T-helper 1 cell treated with Interleukin-12 subunit alpha and Interleukin-12 subunit beta and Interleukin-4 antibody, amounts not matched to agents 30 ng/mL and 1 ng/mL, for 36 hours (primary cell): Measurements from ENCODE around the gene RFXANK. TPM values are rescaled to one million over a fixed set of nuclear protein-coding genes. Genes with fewer than 3 reads are reported as not detected.
"Not testable (repeated sequence)": the region's sequence is repeated elsewhere in the genome, so short reads cannot be mapped to it uniquely, and the experiment has no call there.

Source experiments
- intact Hi-C: fragments of 100-400 bp; cut with micrococcal nuclease; formaldehyde crosslinking; loops from one replicate; pipeline ENCODE4 v1.15.1; 2024
- total RNA-seq: library from RNA; stranded (reverse); gene quantifications from 2 replicates; pipeline ENCODE4 v1.2.3, GENCODE V29; 2022

The RFXANK gene
- total RNA-seq = 113 and 123 TPM in 2 replicates

- intact Hi-C loops = loop anchor here (1.0 to 10.0 kb wide), 19 partner anchors 11 to 670 kb away; partner anchors contain the start of genes ARMC6, ATP13A1, COPE and DDX49
These were observed at the start of gene RFXANK, which contains the start of gene BORCS8 for GRCh38 chr19:19192078-19192882. TSS of gene RFXANK (plus strand) at chr19:19192258. CDS start at chr19:19193947, 1,689 bp downstream. TSS of gene BORCS8 (minus strand) at chr19:19192152. CDS start at chr19:19192117, 35 bp downstream.

GRCh38 chr19:19142347-19142746, 49.7 kb upstream of the RFXANK start:
- intact Hi-C loops = no loop called here

- intact Hi-C loops = no loop called here
These were observed 46.8 kb upstream of the RFXANK start for GRCh38 chr19:19145281-19145680.

GRCh38 chr19:19145684-19146608, 46.1 kb upstream of the RFXANK start:
- intact Hi-C loops = loop anchor here (1.0 kb wide), 4 partner anchors 29 to 344 kb away; no protein-coding TSS in a partner anchor

GRCh38 chr19:19146865-19147264, 45.2 kb upstream of the RFXANK start:
- intact Hi-C loops = loop anchor here (1.0 kb wide), 4 partner anchors 28 to 343 kb away; no protein-coding TSS in a partner anchor

- intact Hi-C loops = no loop called here
These were observed 44.7 kb upstream of the RFXANK start for GRCh38 chr19:19147344-19147743.

GRCh38 chr19:19148504-19148903, 43.6 kb upstream of the RFXANK start:
- intact Hi-C loops = not testable (repeated sequence)

- intact Hi-C loops = no loop called here
These were observed 42.6 kb upstream of the RFXANK start for GRCh38 chr19:19149435-19149834.

GRCh38 chr19:19151418-19151817, 40.6 kb upstream of the RFXANK start:
- intact Hi-C loops = no loop called here

- intact Hi-C loops = no loop called here
These were observed 39.2 kb upstream of the RFXANK start for GRCh38 chr19:19152668-19153384.

GRCh38 chr19:19154768-19155494, 37.1 kb upstream of the RFXANK start:
- intact Hi-C loops = no loop called here

GRCh38 chr19:19155495-19156219, 36.4 kb upstream of the RFXANK start:
- intact Hi-C loops = no loop called here

- intact Hi-C loops = no loop called here
These were observed 34.2 kb upstream of the RFXANK start for GRCh38 chr19:19157808-19158207.

GRCh38 chr19:19159534-19159933, 32.5 kb upstream of the RFXANK start:
- intact Hi-C loops = no loop called here

GRCh38 chr19:19160461-19161035, 31.5 kb upstream of the RFXANK start:
- intact Hi-C loops = no loop called here

GRCh38 chr19:19162495-19162894, 29.6 kb upstream of the RFXANK start:
- intact Hi-C loops = no loop called here

GRCh38 chr19:19165396-19165795, 26.7 kb upstream of the RFXANK start:
- intact Hi-C loops = no loop called here

GRCh38 chr19:19167612-19168011, 24.4 kb upstream of the RFXANK start:
- intact Hi-C loops = no loop called here
